ENCODE results near the gene NSD1.
"Not testable (repeated sequence)": the region's sequence is repeated elsewhere in the genome, so short reads cannot be mapped to it uniquely, and the experiment has no call there.

The NSD1 gene

DNA sequence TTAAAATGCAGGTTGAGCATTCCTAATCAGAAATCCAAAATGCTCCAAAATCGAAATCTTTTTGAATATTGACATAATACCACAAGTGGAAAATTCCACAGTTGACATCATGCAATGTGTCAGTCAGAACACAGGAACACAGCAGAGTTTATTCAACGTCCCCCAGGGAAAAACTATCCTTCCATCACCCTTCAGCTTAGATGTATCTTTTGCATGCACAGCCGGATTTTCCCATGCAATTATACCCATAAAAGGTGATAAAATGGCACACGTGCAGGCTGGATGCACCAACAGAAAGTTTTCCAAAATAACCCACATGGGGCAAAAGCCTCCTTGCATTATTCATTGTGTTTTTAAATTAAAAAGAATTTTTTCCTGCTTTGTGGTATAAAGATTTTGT, 98.8 kb downstream of the NSD1 start:
- no peak for DNase-seq

- DNase-seq = no peak
These were observed 99.2 kb downstream of the NSD1 start for GRCh38 chr5:177232761-177233160.

GRCh38 chr5:177233206-177233605, 99.6 kb downstream of the NSD1 start:
- peak; percentile 3 for DNase-seq

DNA sequence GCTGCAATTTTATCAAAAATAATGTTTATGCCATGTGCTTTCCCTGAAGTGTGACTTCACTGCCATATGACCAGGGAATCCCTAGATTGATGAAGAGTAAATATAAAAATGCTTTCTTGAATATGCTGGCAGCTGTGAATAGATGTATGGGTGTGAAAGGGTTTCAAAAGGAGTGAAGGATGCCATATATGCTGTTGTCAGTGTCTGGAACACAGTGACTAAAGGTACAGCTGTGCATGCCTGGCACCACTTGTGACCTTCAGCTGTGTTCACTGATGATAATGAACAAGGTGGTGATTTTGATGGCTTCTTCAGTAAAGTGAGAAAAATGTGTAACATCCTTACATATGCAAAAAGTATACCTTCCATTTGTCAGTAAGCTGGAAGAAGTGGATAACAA, 100.2 kb downstream of the NSD1 start:
- no peak for DNase-seq

DNA sequence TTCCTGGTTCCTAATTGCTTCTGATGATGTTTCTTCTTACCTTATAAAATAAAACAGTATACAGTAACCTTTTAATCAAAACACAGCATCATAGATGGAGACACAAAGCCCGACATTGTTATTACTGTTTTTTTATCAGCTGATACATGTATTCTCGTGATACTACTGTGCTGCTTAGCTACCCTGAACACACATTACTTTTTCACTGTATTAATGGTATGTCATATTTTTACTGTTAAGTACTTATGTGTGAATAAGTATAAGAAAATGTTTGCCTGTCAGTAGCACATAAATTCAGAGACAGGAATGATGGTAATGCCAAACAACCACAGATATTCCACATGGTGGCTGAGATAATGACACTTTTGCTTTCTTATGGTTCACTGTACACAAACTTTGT, 101.3 kb downstream of the NSD1 start:
- DNase-seq = no peak

DNA sequence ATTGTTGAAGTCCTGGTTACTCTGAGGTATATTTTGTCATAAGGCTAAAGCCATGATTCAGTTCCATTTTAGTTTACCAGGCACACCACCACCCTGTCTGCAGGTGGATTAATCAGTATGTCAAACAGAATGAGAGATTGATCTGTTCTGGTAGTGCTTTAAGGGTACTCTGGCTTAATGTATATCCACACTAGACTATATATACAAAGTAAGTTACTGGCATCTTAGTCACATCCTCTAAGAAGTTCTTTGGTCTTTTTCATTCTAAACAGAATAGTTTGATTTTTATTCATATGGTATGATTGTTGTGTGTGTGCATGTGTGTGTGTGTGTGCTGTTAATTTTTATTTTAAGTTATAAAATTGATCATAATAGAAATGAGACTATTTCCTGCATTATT, 108.2 kb downstream of the NSD1 start:
- no peak for DNase-seq

DNA sequence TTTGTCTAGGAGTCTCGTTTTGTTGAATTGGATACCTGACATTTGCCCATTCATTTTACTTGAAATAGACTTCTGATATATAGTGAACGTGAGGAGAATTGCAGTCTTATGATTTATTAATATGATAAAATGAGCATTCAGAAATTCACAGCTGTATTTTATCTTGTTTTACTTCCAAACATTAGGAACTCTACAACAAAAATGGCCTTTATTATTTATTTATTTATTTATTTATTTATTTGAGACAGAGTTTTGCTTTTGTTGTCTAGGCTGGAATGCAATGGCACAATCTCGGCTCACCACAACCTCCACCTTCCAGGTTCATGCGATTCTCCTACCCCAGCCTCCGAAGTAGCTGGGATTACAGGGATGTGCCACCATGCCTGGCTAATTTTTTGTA, 108.7 kb downstream of the NSD1 start:
- no peak for DNase-seq

DNA sequence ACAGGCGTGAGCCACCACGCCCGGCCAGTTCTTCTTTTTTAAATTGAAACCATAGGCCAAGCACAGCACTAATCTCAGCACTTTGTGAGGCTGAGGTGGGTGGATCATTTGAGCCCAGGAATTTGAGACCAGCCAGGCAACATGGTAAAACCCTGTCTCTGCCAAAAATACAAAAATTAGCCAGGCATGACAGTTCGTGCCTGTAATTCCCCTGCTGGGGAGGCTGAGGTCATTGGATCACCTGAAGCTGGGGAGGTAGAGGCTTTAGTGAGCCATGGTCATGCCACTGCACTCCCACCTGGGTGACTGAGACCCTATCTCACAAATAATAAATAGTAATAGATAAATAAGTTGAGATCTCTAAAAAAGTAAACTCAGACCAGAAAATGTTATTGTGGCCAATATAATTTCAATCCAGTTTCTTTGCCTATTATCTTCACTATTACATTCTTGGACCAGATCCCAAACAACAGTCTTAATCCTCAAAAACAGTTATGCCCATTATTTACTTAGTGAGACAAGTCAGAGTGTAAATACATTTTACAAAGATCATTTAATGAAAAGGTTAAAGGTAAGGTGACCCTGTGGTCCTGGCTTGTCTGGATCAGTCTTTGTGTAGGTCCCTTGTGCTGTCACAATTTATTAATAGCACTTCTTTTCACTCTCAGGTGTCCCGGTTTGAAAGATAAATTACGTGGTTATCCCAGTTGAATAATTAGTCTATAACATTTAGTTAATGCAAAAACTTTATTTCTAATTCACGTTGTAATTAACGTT, 116.4 kb downstream of the NSD1 start:
- no peak for DNase-seq

DNA sequence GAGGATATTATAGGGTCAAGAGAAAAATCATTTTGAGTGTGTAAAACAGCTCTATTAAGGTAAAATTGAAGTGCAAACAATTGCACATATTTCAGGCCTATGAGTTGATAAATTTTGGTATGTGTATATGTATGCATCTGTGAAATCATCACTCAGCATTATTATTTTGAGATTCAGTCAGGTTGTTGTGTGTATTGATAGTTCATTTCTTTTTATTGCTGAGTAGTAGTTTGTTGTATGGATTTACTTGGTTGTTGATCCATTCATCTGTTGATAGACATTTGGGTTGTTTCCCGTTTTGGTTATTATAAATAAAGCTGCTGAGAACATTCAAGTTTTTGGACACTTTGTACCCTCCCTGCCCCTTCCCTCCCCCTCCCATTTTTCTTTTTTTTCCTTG, 119.7 kb downstream of the NSD1 start:
- no peak for DNase-seq

GRCh38 chr5:177256296-177256695, 122.7 kb downstream of the NSD1 start:
- no peak for DNase-seq

DNA sequence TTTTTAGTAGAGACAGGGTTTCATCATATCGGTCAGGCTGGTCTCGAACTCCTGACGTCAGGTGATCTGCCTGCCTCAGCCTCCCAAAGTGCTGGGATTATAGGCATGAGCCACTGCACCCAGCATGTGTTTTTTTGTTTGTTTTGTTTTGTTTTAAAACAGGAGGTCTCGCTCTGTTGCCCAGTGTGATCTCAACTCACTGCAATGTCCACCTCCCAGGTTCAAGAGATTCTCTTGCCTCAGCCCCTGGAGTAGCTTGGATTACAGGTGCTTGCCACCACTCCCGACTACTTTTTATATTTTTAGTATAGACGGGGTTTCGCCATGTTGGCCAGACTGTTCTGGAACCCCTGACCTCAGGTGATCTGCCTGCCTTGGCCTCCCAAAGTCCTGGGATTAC, 125.1 kb downstream of the NSD1 start:
- DNase-seq = not testable (repeated sequence)

- DNase-seq = no peak
These were observed 127.4 kb downstream of the NSD1 start for GRCh38 chr5:177260961-177261360.

GRCh38 chr5:177261510-177261909, 127.9 kb downstream of the NSD1 start:
- no peak for DNase-seq

GRCh38 chr5:177264178-177264577, 130.6 kb downstream of the NSD1 start:
- DNase-seq = no peak

GRCh38 chr5:177265395-177265794, 131.8 kb downstream of the NSD1 start:
- DNase-seq = no peak

- DNase-seq = no peak
These were observed 135.8 kb downstream of the NSD1 start for GRCh38 chr5:177269232-177269895.

- no peak for DNase-seq
These were observed 136.4 kb downstream of the NSD1 start for GRCh38 chr5:177269976-177270375.

DNA sequence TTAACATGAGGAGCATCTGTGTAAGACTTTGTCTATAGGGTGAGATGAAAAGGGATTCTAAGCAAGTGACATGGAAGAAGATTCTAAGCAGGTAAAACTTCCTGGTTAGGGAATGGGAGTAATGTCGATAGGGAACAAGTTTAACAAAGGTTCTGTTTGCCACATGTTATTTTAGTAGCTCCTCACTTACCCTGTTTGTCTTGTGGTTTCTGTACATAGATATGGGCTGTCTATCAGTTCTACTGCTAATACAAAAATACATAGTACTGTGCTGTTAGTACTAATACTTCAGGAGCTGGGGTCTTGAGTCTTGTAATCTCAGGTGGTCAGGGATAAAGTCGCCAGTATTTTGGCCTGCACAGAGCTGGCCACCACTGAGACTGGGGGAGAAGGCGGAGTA, 137.1 kb downstream of the NSD1 start:
- DNase-seq = no peak

GRCh38 chr5:177271113-177271512, 137.5 kb downstream of the NSD1 start:
- DNase-seq = no peak

DNA sequence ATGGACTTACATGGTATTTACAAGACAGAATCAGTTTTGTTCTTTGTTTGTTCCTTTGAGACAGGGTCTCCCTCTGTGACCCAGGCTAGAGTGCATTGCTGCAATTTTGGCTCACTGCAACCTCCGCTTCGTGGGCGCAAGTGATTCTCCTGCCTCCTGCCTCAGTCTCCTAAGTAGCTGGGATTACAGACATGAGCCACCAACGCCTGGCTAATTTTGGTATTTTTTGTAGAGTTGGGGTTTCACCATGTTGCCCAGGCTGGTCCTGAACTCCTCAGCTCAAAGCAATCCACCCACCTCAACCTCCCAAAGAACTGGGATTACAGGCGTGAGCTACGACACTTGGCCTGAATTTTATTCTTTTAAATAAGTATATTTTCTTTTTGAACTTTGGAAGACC, 142.3 kb downstream of the NSD1 start:
- DNase-seq = no peak

- no peak for DNase-seq
These were observed 143.3 kb downstream of the NSD1 start for GRCh38 chr5:177276886-177277285.

DNA sequence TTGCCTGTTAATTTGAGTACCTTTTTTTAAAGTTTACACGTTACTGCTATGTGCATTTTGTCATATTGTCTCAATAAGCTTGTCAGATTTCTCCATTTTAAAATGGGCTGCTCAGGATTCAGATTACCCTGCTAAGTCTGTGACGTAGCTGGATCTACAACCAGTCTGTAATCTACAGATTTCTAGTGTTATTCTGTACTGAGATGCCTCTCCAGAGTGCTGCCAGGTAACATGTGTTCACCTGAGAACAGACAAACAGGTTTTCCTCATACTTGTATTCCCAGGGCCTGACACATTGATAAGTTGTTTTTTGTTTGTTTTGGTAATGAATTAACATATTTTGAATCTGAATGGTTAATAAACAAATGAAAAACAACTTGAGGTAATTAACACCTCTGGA, 154.6 kb downstream of the NSD1 start:
- DNase-seq = no peak

GRCh38 chr5:177290816-177291596, 157.4 kb downstream of the NSD1 start:
- no peak for DNase-seq

- no peak for DNase-seq
These were observed 158.2 kb downstream of the NSD1 start for GRCh38 chr5:177291735-177292134.
